Mesodermal cell (in vitro differentiated cells): ENCODE measurements around the gene PDZD2.
"Not testable (repeated sequence)": the region's sequence is repeated elsewhere in the genome, so short reads cannot be mapped to it uniquely, and the experiment has no call there.

Experiments
- H3K27ac ChIP-seq: 2 replicates; pipeline ENCODE4 v1.7.0; 2013; ENCODE audit warnings: mild to moderate bottlenecking, low read depth, low read length, moderate library complexity; ENCODE audit not compliant: severe bottlenecking
- H3K36me3 ChIP-seq: 2 replicates; pipeline ENCODE4 v1.7.1; 2013; ENCODE audit warnings: mild to moderate bottlenecking, low read length, moderate library complexity; ENCODE audit not compliant: control insufficient read depth, insufficient read depth
- H3K4me1 ChIP-seq: one replicate; pipeline ENCODE4 v1.7.1; 2013; ENCODE audit warnings: mild to moderate bottlenecking, low read length; ENCODE audit not compliant: insufficient read depth, control insufficient read depth, poor library complexity, severe bottlenecking
- H3K4me3 ChIP-seq: 2 replicates; pipeline ENCODE4 v1.7.0; 2013; ENCODE audit warnings: low read length, control low read depth, mild to moderate bottlenecking; ENCODE audit not compliant: insufficient read depth, poor library complexity, severe bottlenecking; ENCODE audit errors: extremely low read depth
- H3K9me3 ChIP-seq: 2 replicates; pipeline ENCODE4 v1.7.1; 2013; ENCODE audit warnings: mild to moderate bottlenecking, low read length, moderate library complexity; ENCODE audit not compliant: control insufficient read depth
- WGBS, 2 experiments: methylation state at CpG; one replicate each; pipeline ENCODE4 v1.1.5; 2013; ENCODE audit warnings: missing lambda C conversion rate in 2 of 2; ENCODE audit not compliant: insufficient coverage in 2 of 2; 5-methylcytosine and 5-hydroxymethylcytosine counted together

Gene PDZD2

DNA sequence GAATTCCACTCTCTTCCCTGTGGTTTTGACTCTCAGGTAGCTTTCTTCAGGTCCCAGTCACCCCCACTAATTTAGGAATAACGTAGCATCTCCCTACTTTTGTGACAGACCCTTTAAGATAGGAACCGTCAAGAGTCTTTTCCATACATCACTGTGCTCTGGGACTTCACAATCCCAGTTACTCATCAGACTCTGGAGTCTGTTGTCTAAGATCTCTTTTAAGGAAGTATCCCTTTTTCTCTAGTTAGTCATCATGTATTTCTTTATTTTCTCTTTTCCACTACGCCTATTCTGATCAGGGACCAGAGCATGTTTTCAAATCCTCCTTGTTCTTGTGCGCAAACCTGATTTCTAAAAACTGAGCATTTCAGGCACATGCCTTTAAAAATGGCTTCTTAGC is 392.2 kb downstream of the PDZD2 start:
- Histone ChIP-seq H3K27ac (no peak overlapping the region), H3K9me3 (no peaks in the 10 kb centered on the region), H3K4me3 (no peak overlapping the region), H3K4me1 (peaks cover 20% of the 10 kb centered on the region), H3K36me3 (no peaks in the 10 kb centered on the region)
- WGBS, 2 experiments, result 70 to 100% methylated on average over 3 to 4 of the region's 4 CpGs

DNA sequence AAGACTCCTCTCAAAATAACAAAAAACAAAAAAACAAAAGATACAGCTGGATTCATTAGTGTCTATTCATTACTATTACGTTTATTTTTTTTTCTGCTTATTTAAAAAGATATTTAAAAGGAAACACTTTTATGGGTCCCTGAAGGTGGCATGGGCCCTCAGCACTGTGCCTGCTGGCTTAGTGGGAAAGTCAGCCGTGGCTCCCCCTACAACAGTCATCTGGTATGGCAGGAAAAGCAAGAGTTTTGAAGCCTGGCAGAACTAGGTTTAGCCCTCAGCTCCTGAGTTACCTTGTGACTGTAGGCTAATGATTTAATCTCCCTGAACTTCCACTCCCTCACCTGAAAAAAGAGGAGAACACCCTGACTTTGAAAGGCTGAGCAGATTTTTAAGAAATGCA is 399.6 kb downstream of the PDZD2 start:
- Histone ChIP-seq H3K9me3 (peaks cover 13% of the 10 kb centered on the region), H3K27ac (no peak overlapping the region), H3K36me3 (no peaks in the 10 kb centered on the region), H3K4me3 (no peak overlapping the region), H3K4me1 (no peaks in the 10 kb centered on the region)
- 90% methylated on average over 1 of the region's 2 CpGs; no CpG with 5 or more reads in 1 of the 2 experiments for WGBS, 2 experiments

DNA sequence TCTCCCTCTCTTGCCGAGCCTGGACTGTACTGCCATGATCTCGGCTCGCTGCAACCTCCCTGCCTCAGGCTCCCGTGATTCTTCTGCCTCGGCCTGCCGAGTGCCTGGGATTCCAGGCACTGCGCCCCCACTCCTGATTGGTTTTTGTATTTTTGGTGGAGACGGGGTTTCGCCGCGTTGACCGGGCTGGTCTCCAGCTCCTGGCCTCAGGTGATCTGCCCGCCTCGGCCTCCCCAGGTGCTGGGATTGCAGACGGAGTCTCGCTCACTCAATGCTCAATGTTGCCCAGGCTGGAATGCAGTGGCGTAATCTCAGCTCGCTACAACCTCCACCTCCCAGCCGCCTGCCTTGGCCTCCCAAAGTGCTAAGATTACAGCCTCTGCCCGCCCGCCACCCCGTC is 400.2 kb downstream of the PDZD2 start:
- H3K4me1 ChIP-seq, H3K4me3 ChIP-seq, H3K36me3 ChIP-seq, H3K27ac ChIP-seq: not testable (repeated sequence)
- H3K9me3 ChIP-seq, result peaks cover 13% of the 10 kb centered on the region
- 87 to 98% methylated on average over 8 to 9 of the region's 22 CpGs for WGBS, 2 experiments

DNA sequence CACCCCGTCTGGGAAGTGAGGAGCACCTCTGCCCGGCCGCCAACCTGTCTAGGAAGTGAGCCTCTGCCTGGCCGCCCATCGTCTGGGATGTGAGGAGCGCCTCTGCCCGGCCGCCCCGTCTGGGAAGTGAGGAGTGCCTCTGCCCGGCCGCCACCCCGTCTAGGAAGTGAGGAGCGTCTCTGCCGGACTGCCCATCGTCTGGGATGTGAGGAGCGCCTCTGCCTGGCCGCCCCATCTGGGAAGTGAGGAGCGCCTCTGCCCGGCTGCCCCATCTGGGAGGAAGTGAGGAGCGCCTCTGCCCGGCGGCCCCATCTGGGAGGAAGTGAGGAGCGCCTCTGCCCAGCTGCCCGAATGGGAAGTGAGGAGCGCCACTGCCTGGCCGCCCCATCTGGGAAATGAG is 400.7 kb downstream of the PDZD2 start:
- not testable (repeated sequence) for H3K4me1 ChIP-seq, H3K27ac ChIP-seq, H3K36me3 ChIP-seq, H3K4me3 ChIP-seq
- WGBS, 2 experiments, result 93 to 94% methylated on average over 15 to 22 of the region's 26 CpGs
- peaks cover 13% of the 10 kb centered on the region for H3K9me3 ChIP-seq

DNA sequence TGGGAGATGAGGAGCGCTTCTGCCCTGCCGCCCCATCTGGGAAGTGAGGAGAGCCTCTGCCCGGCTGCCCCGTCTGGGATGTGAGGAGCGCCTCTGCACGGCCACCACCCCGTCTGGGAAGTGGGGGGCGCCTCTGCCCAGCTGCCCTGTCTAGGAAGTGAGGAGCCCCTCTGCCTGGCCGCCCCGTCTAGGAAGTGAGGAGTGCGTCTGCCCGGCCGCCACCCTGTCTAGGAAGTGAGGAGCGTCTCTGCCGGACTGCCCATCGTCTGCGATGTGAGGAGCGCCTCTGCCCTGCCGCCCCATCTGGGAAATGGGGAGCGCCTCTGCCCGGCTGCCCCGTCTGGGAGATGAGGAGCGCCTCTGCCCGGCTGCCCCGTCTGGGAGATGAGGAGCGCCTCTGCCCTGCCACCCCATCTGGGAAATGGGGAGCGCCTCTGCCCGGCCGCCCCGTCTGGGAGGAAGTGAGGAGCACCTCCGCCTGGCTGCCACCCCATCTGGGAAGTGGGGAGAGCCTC is 401.3 kb downstream of the PDZD2 start:
- 92 to 96% methylated on average over 25 to 28 of the region's 31 CpGs for WGBS, 2 experiments
- not testable (repeated sequence) for H3K4me3 ChIP-seq, H3K36me3 ChIP-seq, H3K27ac ChIP-seq, H3K4me1 ChIP-seq
- peaks cover 13% of the 10 kb centered on the region for H3K9me3 ChIP-seq

DNA sequence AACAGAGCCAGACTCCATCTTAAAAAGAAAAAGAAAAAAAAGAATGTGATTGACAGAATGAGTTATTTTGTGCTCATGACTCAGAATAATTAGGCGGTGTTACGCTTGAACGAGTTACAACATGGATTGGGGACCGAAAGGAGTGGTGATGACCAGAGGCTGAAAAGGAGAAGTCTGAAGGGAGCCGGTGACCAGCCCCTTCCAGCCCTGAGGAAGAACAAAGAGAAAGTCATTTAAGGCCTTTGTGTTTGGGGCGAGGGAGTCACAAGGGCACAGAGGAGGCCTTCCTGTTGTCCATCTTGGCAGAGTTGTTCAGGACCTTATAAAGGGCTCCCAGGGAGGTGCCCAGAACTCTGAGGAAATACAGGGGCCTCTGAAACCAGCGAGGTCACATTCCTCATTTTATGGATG is 403.6 kb downstream of the PDZD2 start:
- Histone ChIP-seq H3K27ac (peak overlapping the region; percentile 23), H3K36me3 (no peaks in the 10 kb centered on the region), H3K4me3 (no peak overlapping the region), H3K4me1 (no peaks in the 10 kb centered on the region), H3K9me3 (peaks cover 13% of the 10 kb centered on the region)
- WGBS, 2 experiments, result 74 to 78% methylated on average over 7 of the region's 7 CpGs

DNA sequence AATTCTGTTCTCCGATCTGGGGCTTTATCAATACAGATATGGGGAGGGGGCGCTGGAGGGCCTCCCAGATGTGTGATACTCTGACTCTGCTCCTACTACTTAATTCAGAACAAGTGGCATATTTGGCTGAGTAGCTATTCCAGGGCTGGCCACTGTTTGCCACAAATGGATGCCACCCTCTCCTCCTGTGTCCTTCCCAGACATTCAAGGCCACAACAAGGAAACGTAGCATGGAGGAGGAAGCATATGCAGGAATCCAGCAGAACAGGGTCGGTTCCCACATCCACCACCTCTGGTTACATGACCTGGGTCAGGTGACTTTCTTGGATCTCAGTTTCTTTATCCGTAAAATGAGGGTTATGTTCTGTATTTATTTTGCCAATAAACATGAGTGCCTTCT is 404.2 kb downstream of the PDZD2 start:
- 86 to 97% methylated on average over 3 to 4 of the region's 5 CpGs for WGBS, 2 experiments
- no peaks in the 10 kb centered on the region for H3K36me3 ChIP-seq
- no peak overlapping the region for H3K27ac ChIP-seq
- H3K4me1 ChIP-seq, result no peaks in the 10 kb centered on the region
- peaks cover 13% of the 10 kb centered on the region for H3K9me3 ChIP-seq
- no peak overlapping the region for H3K4me3 ChIP-seq

DNA sequence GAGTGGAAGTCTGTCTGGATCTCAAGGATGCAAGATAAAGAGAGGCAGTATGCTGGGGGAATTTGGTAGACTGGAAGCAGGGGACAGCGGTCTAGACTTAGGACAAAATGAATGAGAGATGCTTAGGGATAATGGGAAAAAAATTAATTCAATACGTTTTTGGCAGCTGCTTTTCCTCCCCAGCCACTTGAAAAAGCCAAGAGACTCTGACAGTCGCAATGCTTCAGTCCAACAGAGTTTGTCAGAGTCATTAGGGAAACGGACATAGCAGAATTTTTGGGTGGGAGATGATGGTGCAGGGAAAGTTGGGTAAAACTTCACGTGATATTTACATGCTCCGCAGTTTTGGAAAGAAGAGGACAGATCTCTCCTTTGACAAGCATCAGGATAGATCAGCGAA is 405.5 kb downstream of the PDZD2 start:
- Histone ChIP-seq H3K4me3 (no peak overlapping the region), H3K27ac (no peak overlapping the region), H3K9me3 (peaks cover 13% of the 10 kb centered on the region), H3K36me3 (no peaks in the 10 kb centered on the region), H3K4me1 (no peaks in the 10 kb centered on the region)
- WGBS, 2 experiments, result 93 to 95% methylated on average over 5 to 7 of the region's 7 CpGs

DNA sequence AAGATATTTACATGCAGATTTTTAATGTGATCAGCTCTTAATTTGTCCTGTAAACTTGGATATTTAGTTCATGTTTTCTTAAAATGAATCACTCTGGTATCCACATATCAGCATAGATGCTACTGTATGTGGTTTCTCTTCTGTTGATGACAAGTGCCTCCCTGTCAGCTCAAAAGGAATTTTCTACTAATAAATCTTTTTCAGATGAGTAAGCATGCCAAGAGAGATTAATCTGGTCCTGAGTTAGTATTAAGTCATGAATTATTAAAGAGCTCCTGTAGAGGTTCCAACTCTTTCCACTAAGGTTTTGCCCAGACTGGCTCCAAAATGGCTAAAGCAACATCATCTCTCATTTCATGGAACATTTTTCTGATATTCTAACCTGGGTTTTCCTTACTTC is 406.0 kb downstream of the PDZD2 start:
- Histone ChIP-seq H3K36me3 (no peaks in the 10 kb centered on the region), H3K27ac (no peak overlapping the region), H3K4me1 (no peaks in the 10 kb centered on the region), H3K9me3 (peaks cover 11% of the 10 kb centered on the region), H3K4me3 (no peak overlapping the region)

DNA sequence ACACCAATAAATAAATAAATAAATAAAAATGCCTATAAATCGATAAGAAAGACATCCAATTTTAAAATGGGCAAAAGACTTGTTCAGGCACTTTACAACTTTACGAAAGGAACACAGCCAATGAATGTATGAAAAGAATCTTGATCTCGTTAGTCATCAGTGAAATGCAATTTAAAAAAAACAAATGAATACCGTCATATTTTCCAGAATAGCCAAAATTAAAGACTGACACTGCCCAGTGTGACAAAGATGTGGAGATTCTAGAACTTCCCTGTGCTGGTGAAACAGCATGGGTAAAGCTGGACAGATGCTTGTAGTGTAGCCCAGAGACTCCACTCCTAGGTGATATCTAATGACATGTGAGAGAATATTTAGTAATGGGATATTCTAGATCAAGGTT is 408.1 kb downstream of the PDZD2 start:
- Histone ChIP-seq H3K4me3 (no peak overlapping the region), H3K9me3 (peaks cover 3% of the 10 kb centered on the region), H3K4me1 (no peaks in the 10 kb centered on the region), H3K27ac (no peak overlapping the region), H3K36me3 (no peaks in the 10 kb centered on the region)
- 100% methylated on average over 1 to 2 of the region's 4 CpGs for WGBS, 2 experiments

DNA sequence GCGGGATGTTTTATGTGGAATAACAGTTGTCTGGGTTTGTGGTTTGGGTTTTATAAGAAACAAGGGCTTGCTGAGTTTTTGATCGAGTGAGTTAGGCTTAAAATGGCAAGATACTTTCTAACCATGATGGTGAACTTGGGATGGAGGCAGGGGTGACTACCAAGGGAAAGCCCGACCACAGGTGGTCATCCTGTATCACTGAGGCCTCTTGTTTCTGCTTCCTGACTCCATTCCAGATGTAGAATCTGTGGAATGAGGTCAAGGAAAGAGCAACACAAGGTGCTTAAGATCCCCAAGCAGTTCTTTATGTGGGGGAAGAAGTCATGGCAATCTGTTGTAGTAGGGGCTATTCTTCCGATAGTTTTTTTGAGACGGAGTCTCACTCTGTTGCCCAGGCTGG is 412.9 kb downstream of the PDZD2 start:
- no peaks in the 10 kb centered on the region for H3K9me3 ChIP-seq
- no peaks in the 10 kb centered on the region for H3K36me3 ChIP-seq
- WGBS, 2 experiments, result 75 to 92% methylated on average over 4 to 5 of the region's 5 CpGs
- no peak overlapping the region for H3K27ac ChIP-seq
- H3K4me3 ChIP-seq, result no peak overlapping the region
- no peaks in the 10 kb centered on the region for H3K4me1 ChIP-seq
